Mesendoderm (in vitro differentiated cells): ENCODE measurements around the gene PLA2G2A.
A peak's percentile ranks its signal among the peaks of the same experiment; 100 is the strongest.
"Not testable (repeated sequence)": the region's sequence is repeated elsewhere in the genome, so short reads cannot be mapped to it uniquely, and the experiment has no call there.

Experiments
- DNase-seq: peaks from one replicate; pipeline ENCODE4 v3.0.0; 2013
- H2AK5ac ChIP-seq: 2 replicates; pipeline ENCODE4 v1.6.1; 2013; ENCODE audit warnings: low read length, inconsistent platforms
- H2BK120ac ChIP-seq: 2 replicates; pipeline ENCODE4 v1.6.1; 2013; ENCODE audit warnings: low read depth, mild to moderate bottlenecking, low read length, moderate library complexity, mixed read lengths
- H2BK15ac ChIP-seq: replicated peaks from 2 replicates; pipeline ENCODE4 v1.6.1; 2013; ENCODE audit warnings: low read depth, mild to moderate bottlenecking, moderate library complexity
- H2BK5ac ChIP-seq: 2 replicates; pipeline ENCODE4 v1.6.1; 2013; ENCODE audit warnings: low read length, inconsistent platforms
- H3K18ac ChIP-seq: 2 replicates; pipeline ENCODE4 v1.6.1; 2013; ENCODE audit warnings: mild to moderate bottlenecking, low read length, mixed read lengths
- H3K23ac ChIP-seq: one replicate; pipeline ENCODE4 v1.6.1; 2013; ENCODE audit warnings: low read length
- H3K27ac ChIP-seq: 2 replicates; pipeline ENCODE4 v1.5.1; 2013; ENCODE audit warnings: low read depth, mild to moderate bottlenecking, inconsistent platforms, low read length, moderate library complexity
- H3K27me3 ChIP-seq: 2 replicates; pipeline ENCODE4 v1.6.1; 2013; ENCODE audit warnings: low read length, control low read depth, mild to moderate bottlenecking, inconsistent platforms; ENCODE audit not compliant: insufficient read depth, poor library complexity
- H3K36me3 ChIP-seq: 2 replicates; pipeline ENCODE4 v1.6.1; 2013; ENCODE audit warnings: low read length, inconsistent platforms; ENCODE audit not compliant: control insufficient read depth, insufficient read depth
- H3K4ac ChIP-seq: one replicate; pipeline ENCODE4 v1.6.1; 2013; ENCODE audit warnings: low read depth, mild to moderate bottlenecking, low read length, moderate library complexity
- H3K4me1 ChIP-seq: 2 replicates; pipeline ENCODE4 v1.6.1; 2013; ENCODE audit warnings: low read depth, low read length, inconsistent platforms; ENCODE audit not compliant: control insufficient read depth
- H3K4me2 ChIP-seq: 2 replicates; pipeline ENCODE4 v1.6.1; 2013; ENCODE audit warnings: low read length
- H3K4me3 ChIP-seq: 2 replicates; pipeline ENCODE4 v1.5.1; 2013; ENCODE audit warnings: mild to moderate bottlenecking, low read length
- H3K56ac ChIP-seq: one replicate; pipeline ENCODE4 v1.6.1; 2013; ENCODE audit warnings: low read length
- H3K79me1 ChIP-seq: 2 replicates; pipeline ENCODE4 v1.6.1; 2013; ENCODE audit warnings: low read length, inconsistent platforms
- H3K79me2 ChIP-seq: 2 replicates; pipeline ENCODE4 v1.6.1; 2013; ENCODE audit warnings: mild to moderate bottlenecking, low read length; ENCODE audit not compliant: control insufficient read depth, insufficient read depth
- H3K9ac ChIP-seq: 2 replicates; pipeline ENCODE4 v1.6.1; 2013; ENCODE audit warnings: low read length, inconsistent platforms
- H4K5ac ChIP-seq: one replicate; pipeline ENCODE4 v1.6.1; 2013; ENCODE audit warnings: low read length
- H4K8ac ChIP-seq: one replicate; pipeline ENCODE4 v1.6.1; 2013; ENCODE audit warnings: low read depth, mild to moderate bottlenecking, control low read depth, low read length, moderate library complexity
- WGBS: extraction: QIAGEN DNeasy Blood & Tissue Kit; methylation state at CpG from one replicate; pipeline ENCODE4 v1.1.7; 2013; ENCODE audit warnings: low lambda C conversion rate, missing lambda C conversion rate; ENCODE audit not compliant: insufficient coverage; ENCODE audit errors: extremely low coverage; 5-methylcytosine and 5-hydroxymethylcytosine counted together

The PLA2G2A gene

DNA sequence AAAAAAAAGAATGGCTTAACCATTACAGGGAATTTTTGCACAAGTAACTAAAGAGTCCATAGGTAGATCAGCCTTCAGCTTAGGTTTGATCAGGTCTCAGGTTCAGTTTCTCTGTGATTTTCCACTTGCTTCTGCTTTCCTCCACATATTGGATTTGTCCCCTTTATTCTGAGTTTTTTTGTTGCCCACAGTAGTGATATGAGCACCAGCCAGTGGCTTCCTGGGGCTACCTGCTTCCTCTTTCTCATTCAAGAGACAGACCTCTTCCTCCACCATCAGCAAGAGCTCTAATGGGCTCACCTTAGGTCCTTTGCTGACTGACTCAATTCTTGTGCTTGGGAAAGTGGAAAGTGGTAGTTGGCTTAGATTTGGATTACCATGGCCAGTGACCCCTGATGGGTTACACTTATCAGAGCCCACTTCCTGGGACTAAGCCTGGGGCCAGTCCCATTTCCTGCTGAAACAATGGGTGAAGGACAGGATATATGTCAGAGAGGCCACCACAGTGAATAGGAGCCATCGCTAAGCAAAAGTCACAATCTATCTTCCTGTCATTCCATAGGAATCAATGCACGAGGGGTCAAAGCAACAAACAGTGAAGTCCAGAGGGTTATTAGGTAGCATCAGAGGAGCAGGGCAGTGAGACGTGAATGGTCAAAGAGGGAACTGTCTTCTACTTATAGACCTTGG lies 43.2 kb downstream of the PLA2G2A start:
- H2BK5ac ChIP-seq, result no peak overlapping the region
- no peak overlapping the region for H3K9ac ChIP-seq
- no CpG with 5 or more reads among the region's 3 CpGs for WGBS
- H3K4me3 ChIP-seq, result no peak overlapping the region
- no peak overlapping the region for H2BK120ac ChIP-seq
- no peaks in the 10 kb centered on the region for H3K36me3 ChIP-seq
- H3K4me2 ChIP-seq, result no peak overlapping the region
- no peaks in the 10 kb centered on the region for H3K27me3 ChIP-seq
- no peaks in the 10 kb centered on the region for H3K79me1 ChIP-seq
- H3K18ac ChIP-seq, result no peak overlapping the region
- no peak overlapping the region for H3K4ac ChIP-seq
- no peaks in the 10 kb centered on the region for H3K79me2 ChIP-seq
- no peak overlapping the region for H3K23ac ChIP-seq
- H4K5ac ChIP-seq, result no peak overlapping the region
- H3K27ac ChIP-seq, result no peak overlapping the region
- no peak overlapping the region for H2BK15ac ChIP-seq
- no peak overlapping the region for H3K56ac ChIP-seq
- no peak overlapping the region for H4K8ac ChIP-seq
- H3K4me1 ChIP-seq, result no peaks in the 10 kb centered on the region
- peak; percentile 34 for DNase-seq
- H2AK5ac ChIP-seq, result no peak overlapping the region

DNA sequence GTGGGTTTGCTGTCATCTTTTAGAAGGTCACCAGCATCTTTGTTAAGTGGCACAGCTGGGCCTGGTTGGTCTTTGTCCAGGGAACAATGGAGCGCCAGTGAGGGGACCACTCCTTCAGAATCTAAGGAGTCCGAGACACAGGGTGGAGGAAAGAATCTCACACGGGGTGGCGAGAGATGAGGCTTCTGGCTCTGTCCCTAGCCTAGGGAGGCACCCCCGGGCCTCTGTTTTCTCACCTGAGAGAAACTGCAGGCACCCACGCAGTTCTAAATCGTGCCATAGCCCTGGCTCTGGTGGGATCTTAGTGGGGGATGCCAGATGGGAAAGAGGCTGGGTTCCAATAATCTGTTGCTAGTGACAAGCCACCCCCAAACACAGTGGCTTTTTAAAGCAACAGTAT lies 45.1 kb downstream of the PLA2G2A start:
- H2BK15ac ChIP-seq, result no peak overlapping the region
- no peak overlapping the region for H2BK120ac ChIP-seq
- DNase-seq, result no peak
- H3K27ac ChIP-seq, result no peak overlapping the region
- no peak overlapping the region for H3K56ac ChIP-seq
- no peak overlapping the region for H3K4me2 ChIP-seq
- H3K18ac ChIP-seq, result no peak overlapping the region
- no peaks in the 10 kb centered on the region for H3K27me3 ChIP-seq
- H2BK5ac ChIP-seq, result no peak overlapping the region
- no peaks in the 10 kb centered on the region for H3K79me2 ChIP-seq
- WGBS, result no CpG with 5 or more reads among the region's 7 CpGs
- H3K36me3 ChIP-seq, result no peaks in the 10 kb centered on the region
- no peaks in the 10 kb centered on the region for H3K4me1 ChIP-seq
- H3K4me3 ChIP-seq, result no peak overlapping the region
- H3K79me1 ChIP-seq, result no peaks in the 10 kb centered on the region
- no peak overlapping the region for H4K8ac ChIP-seq
- no peak overlapping the region for H2AK5ac ChIP-seq
- H3K9ac ChIP-seq, result no peak overlapping the region
- no peak overlapping the region for H3K4ac ChIP-seq
- no peak overlapping the region for H3K23ac ChIP-seq
- H4K5ac ChIP-seq, result no peak overlapping the region

- Histone ChIP-seq H3K23ac (no peak overlapping the region), H3K4me1 (no peaks in the 10 kb centered on the region), H3K4ac (no peak overlapping the region), H2AK5ac (no peak overlapping the region), H3K36me3 (no peaks in the 10 kb centered on the region), H2BK15ac (no peak overlapping the region), H3K27ac (no peak overlapping the region), H4K8ac (no peak overlapping the region), H2BK120ac (no peak overlapping the region), H3K18ac (no peak overlapping the region), H3K79me2 (no peaks in the 10 kb centered on the region), H2BK5ac (no peak overlapping the region), H3K79me1 (no peaks in the 10 kb centered on the region), H4K5ac (no peak overlapping the region), H3K9ac (no peak overlapping the region), H3K4me2 (no peak overlapping the region), H3K4me3 (no peak overlapping the region), H3K27me3 (no peaks in the 10 kb centered on the region), H3K56ac (no peak overlapping the region)
- no peak for DNase-seq
- WGBS, result no CpG with 5 or more reads among the region's 1 CpG
Observed at GRCh38 chr1:19932866-19933265, 46.6 kb downstream of the PLA2G2A start.

DNA sequence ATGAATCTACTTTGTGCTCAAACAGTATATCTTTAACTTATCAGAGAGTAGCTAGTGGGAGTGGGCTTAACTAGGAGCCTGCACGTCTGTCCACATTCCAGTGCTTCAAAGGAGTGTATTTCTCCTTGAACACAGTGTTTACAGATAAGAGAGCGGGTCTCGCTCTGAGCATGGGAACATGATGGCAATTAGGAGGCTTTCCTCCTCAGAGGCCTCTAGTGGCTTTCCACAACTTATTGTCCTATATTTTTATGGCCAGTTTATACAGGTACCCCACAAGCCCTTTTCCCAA lies 52.3 kb downstream of the PLA2G2A start:
- H3K4me2 ChIP-seq, H3K4me1 ChIP-seq, H3K36me3 ChIP-seq, H3K27ac ChIP-seq, H3K27me3 ChIP-seq, H3K4ac ChIP-seq, H3K79me2 ChIP-seq, H3K4me3 ChIP-seq, H2BK120ac ChIP-seq, H3K23ac ChIP-seq, H2BK5ac ChIP-seq, H2BK15ac ChIP-seq, H3K79me1 ChIP-seq, H4K8ac ChIP-seq, H3K56ac ChIP-seq, H2AK5ac ChIP-seq, DNase-seq, H3K18ac ChIP-seq, H3K9ac ChIP-seq, H4K5ac ChIP-seq: not testable (repeated sequence)
- no CpG with 5 or more reads among the region's 3 CpGs for WGBS

- Histone ChIP-seq H4K5ac (no peak overlapping the region), H3K23ac (no peak overlapping the region), H4K8ac (no peak overlapping the region), H3K36me3 (no peaks in the 10 kb centered on the region), H3K4me2 (no peak overlapping the region), H2BK5ac (no peak overlapping the region), H3K27ac (no peak overlapping the region), H2BK15ac (no peak overlapping the region), H3K4me1 (no peaks in the 10 kb centered on the region), H3K79me1 (no peaks in the 10 kb centered on the region), H2AK5ac (no peak overlapping the region), H3K18ac (no peak overlapping the region), H2BK120ac (no peak overlapping the region), H3K4ac (no peak overlapping the region), H3K9ac (no peak overlapping the region), H3K4me3 (no peak overlapping the region), H3K56ac (no peak overlapping the region), H3K27me3 (no peaks in the 10 kb centered on the region), H3K79me2 (no peaks in the 10 kb centered on the region)
- DNase-seq, result no peak
- no CpG with 5 or more reads among the region's 8 CpGs for WGBS
Observed at GRCh38 chr1:19926296-19927129, 52.9 kb downstream of the PLA2G2A start.
